Trophoblast cell (in vitro differentiated cells and primary cell): ENCODE measurements around the gene OR10P1.

Experiments
- DNase-seq, 2 donors: peaks; one replicate each; pipeline ENCODE4 v3.0.0-alpha.2; 2016
- H2AFZ ChIP-seq: 2 replicates; pipeline ENCODE4 v1.6.1; 2013; ENCODE audit warnings: low read length, moderate library complexity, mild to moderate bottlenecking; ENCODE audit not compliant: insufficient read depth, poor library complexity
- H2AK5ac ChIP-seq: 2 replicates; pipeline ENCODE4 v1.6.1; 2013; ENCODE audit warnings: mild to moderate bottlenecking, low read length
- H2BK120ac ChIP-seq: 2 replicates; pipeline ENCODE4 v1.6.1; 2013; ENCODE audit warnings: low read length, mild to moderate bottlenecking, moderate library complexity; ENCODE audit not compliant: insufficient read depth, poor library complexity
- H2BK12ac ChIP-seq: 2 replicates; pipeline ENCODE4 v1.6.1; 2013; ENCODE audit warnings: mild to moderate bottlenecking, low read length, moderate library complexity
- H2BK5ac ChIP-seq: 2 replicates; pipeline ENCODE4 v1.6.1; 2013; ENCODE audit warnings: low read length, low read depth, moderate library complexity, mild to moderate bottlenecking; ENCODE audit not compliant: poor library complexity
- H3K14ac ChIP-seq: 2 replicates; pipeline ENCODE4 v1.6.1; 2013; ENCODE audit warnings: mild to moderate bottlenecking, low read length
- H3K18ac ChIP-seq: 2 replicates; pipeline ENCODE4 v1.6.1; 2013; ENCODE audit warnings: mild to moderate bottlenecking, low read length
- H3K23ac ChIP-seq: 2 replicates; pipeline ENCODE4 v1.6.1; 2013; ENCODE audit warnings: low read length
- H3K27ac ChIP-seq: 2 replicates; pipeline ENCODE4 v1.5.1; 2013; ENCODE audit warnings: low read depth, mild to moderate bottlenecking, inconsistent platforms, low read length, moderate library complexity
- H3K27me3 ChIP-seq: 2 replicates; pipeline ENCODE4 v1.6.1; 2013; ENCODE audit warnings: inconsistent platforms, mild to moderate bottlenecking, low read length, moderate library complexity; ENCODE audit not compliant: insufficient read depth
- H3K36me3 ChIP-seq, 2 experiments: 1 replicate in 1 of 2; 2 replicates in 1 of 2; pipeline ENCODE4 v1.6.1; 2013; ENCODE audit warnings: low read length in 2 of 2, mild to moderate bottlenecking in 2 of 2, moderate library complexity in 1 of 2; ENCODE audit not compliant: insufficient read depth in 2 of 2, control insufficient read depth in 1 of 2
- H3K4ac ChIP-seq: 2 replicates; pipeline ENCODE4 v1.6.1; 2013; ENCODE audit warnings: low read depth, mild to moderate bottlenecking, low read length, moderate library complexity
- H3K4me1 ChIP-seq, 2 experiments: 1 replicate in 1 of 2; 2 replicates in 1 of 2; pipeline ENCODE4 v1.6.1; 2013; ENCODE audit warnings: low read length in 2 of 2, mild to moderate bottlenecking in 2 of 2, moderate library complexity in 1 of 2; ENCODE audit not compliant: insufficient read depth in 2 of 2, control insufficient read depth in 1 of 2
- H3K4me2 ChIP-seq: 2 replicates; pipeline ENCODE4 v1.6.1; 2013; ENCODE audit warnings: inconsistent platforms, mild to moderate bottlenecking, low read length, moderate library complexity
- H3K4me3 ChIP-seq: 2 replicates; pipeline ENCODE4 v1.5.1; 2013; ENCODE audit warnings: mild to moderate bottlenecking, low read depth, low read length, inconsistent platforms
- H3K79me1 ChIP-seq: one replicate; pipeline ENCODE4 v1.6.1; 2013; ENCODE audit warnings: low read length
- H3K79me2 ChIP-seq: 2 replicates; pipeline ENCODE4 v1.6.1; 2013; ENCODE audit warnings: low read length, mild to moderate bottlenecking; ENCODE audit not compliant: control insufficient read depth, insufficient read depth, poor library complexity
- H3K9ac ChIP-seq: 2 replicates; pipeline ENCODE4 v1.6.1; 2013; ENCODE audit warnings: mild to moderate bottlenecking, low read length
- H3K9me3 ChIP-seq: 2 replicates; pipeline ENCODE4 v1.6.1; 2013; ENCODE audit warnings: low read depth, mild to moderate bottlenecking, control low read depth, inconsistent platforms, low read length; ENCODE audit not compliant: insufficient read depth
- H4K12ac ChIP-seq: 2 replicates; pipeline ENCODE4 v1.6.1; 2013; ENCODE audit warnings: low read depth, mild to moderate bottlenecking, low read length, moderate library complexity
- H4K8ac ChIP-seq: 2 replicates; pipeline ENCODE4 v1.6.1; 2013; ENCODE audit warnings: low read depth, mild to moderate bottlenecking, low read length, moderate library complexity
- H4K91ac ChIP-seq: one replicate; pipeline ENCODE4 v1.6.1; 2013; ENCODE audit warnings: low read depth, mild to moderate bottlenecking, low read length, moderate library complexity
- WGBS: extraction: QIAGEN DNeasy Blood & Tissue Kit; methylation state at CpG from one replicate; pipeline ENCODE4 v1.1.7; 2013; ENCODE audit warnings: missing lambda C conversion rate; ENCODE audit not compliant: insufficient read length, insufficient coverage; ENCODE audit errors: extremely low coverage; 5-methylcytosine and 5-hydroxymethylcytosine counted together

OR10P1 gene

DNA sequence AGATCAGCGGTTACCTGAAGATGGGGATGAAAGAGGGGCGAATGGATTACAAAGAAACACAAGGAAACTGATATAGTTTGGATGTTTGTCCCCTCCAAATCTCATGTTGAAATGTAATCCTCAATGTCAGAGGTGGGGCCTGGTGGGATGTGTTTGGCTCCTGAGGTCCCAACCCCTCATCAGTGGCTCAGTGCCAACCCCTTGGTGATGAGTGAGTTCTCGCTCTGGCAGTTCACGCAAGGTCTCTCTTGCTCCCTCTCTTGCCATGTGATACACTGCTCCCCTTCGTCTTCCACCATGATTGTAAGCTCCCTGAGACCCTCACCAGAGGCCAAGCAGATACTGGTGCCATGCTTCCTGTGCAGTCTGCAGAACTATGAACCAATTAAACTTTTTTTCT lies 43.0 kb downstream of the OR10P1 start:
- no peak overlapping the region for H3K23ac ChIP-seq
- peaks cover 0 to 2% of the 10 kb centered on the region in 2 experiments for H3K4me1 ChIP-seq
- H3K18ac ChIP-seq, result no peak overlapping the region
- no peak overlapping the region for H4K12ac ChIP-seq
- no peak overlapping the region for H2AFZ ChIP-seq
- H4K8ac ChIP-seq, result no peak overlapping the region
- DNase-seq, result no peak
- H4K91ac ChIP-seq, result no peak overlapping the region
- H2BK120ac ChIP-seq, result no peak overlapping the region
- no peaks in the 10 kb centered on the region for H3K9me3 ChIP-seq
- no peaks in the 10 kb centered on the region for H3K79me2 ChIP-seq
- H3K4ac ChIP-seq, result no peak overlapping the region
- H3K36me3 ChIP-seq, result no peaks in the 10 kb centered on the region
- H2BK5ac ChIP-seq, result no peak overlapping the region
- no peaks in the 10 kb centered on the region for H3K27me3 ChIP-seq
- H2BK12ac ChIP-seq, result no peak overlapping the region
- H3K4me3 ChIP-seq, result no peak overlapping the region
- H3K9ac ChIP-seq, result no peak overlapping the region
- no CpG with 5 or more reads among the region's 5 CpGs for WGBS
- no peak overlapping the region for H3K14ac ChIP-seq
- no peak overlapping the region for H3K4me2 ChIP-seq
- H3K27ac ChIP-seq, result no peak overlapping the region
- H3K79me1 ChIP-seq, result no peaks in the 10 kb centered on the region
- no peak overlapping the region for H2AK5ac ChIP-seq

DNA sequence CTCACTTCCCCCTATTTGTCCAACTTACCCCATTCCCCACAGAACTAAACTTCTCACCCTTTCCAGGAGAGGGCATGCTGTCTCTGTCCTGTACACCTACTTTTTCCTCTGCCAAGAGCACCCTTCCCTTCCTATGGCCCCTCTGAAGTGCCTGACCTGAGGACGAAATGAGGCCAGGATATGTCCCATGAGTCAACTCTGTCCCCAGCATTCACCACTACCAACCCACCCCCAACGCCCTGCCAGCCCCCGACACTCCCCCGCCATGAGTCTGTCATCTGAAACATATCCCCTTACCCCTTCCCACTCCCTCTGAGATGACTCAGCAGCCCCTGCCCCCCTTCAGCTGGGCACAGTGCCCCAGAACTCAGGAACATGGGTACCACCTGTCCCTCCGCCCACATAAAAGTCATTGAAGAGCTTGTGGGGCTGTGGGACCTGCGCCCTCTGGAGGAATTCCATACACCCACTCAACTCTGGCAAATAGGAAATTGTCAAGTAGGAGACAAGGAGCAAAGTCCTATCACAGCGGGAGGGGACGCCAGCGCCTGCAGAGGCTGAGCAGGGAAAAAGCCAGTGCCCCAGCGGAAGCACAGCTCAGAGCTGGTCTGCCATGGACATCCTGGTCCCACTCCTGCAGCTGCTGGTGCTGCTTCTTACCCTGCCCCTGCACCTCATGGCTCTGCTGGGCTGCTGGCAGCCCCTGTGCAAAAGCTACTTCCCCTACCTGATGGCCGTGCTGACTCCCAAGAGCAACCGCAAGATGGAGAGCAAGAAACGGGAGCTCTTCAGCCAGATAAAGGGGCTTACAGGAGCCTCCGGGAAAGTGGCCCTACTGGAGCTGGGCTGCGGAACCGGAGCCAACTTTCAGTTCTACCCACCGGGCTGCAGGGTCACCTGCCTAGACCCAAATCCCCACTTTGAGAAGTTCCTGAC lies 44.7 kb downstream of the OR10P1 start:
- H3K18ac ChIP-seq, result no peak overlapping the region
- no peak overlapping the region for H2BK120ac ChIP-seq
- no peak overlapping the region for H4K8ac ChIP-seq
- H3K4me1 ChIP-seq, result peaks cover 0 to 2% of the 10 kb centered on the region in 2 experiments
- no peak overlapping the region for H2BK5ac ChIP-seq
- no peaks in the 10 kb centered on the region for H3K79me2 ChIP-seq
- H4K12ac ChIP-seq, result no peak overlapping the region
- DNase-seq, result peak in 1 of 2 donors; percentile 30
- no peak overlapping the region for H3K9ac ChIP-seq
- no peak overlapping the region for H2BK12ac ChIP-seq
- H3K79me1 ChIP-seq, result no peaks in the 10 kb centered on the region
- H3K23ac ChIP-seq, result no peak overlapping the region
- no CpG with 5 or more reads among the region's 17 CpGs for whole genome bisulfite sequencing
- no peak overlapping the region for H3K4me3 ChIP-seq
- H3K4me2 ChIP-seq, result no peak overlapping the region
- no peak overlapping the region for H3K14ac ChIP-seq
- H3K27ac ChIP-seq, result no peak overlapping the region
- H3K27me3 ChIP-seq, result no peaks in the 10 kb centered on the region
- no peak overlapping the region for H4K91ac ChIP-seq
- H3K9me3 ChIP-seq, result peaks cover 3% of the 10 kb centered on the region
- no peak overlapping the region for H3K4ac ChIP-seq
- H3K36me3 ChIP-seq, result no peaks in the 10 kb centered on the region
- H2AK5ac ChIP-seq, result no peak overlapping the region
- no peak overlapping the region for H2AFZ ChIP-seq

DNA sequence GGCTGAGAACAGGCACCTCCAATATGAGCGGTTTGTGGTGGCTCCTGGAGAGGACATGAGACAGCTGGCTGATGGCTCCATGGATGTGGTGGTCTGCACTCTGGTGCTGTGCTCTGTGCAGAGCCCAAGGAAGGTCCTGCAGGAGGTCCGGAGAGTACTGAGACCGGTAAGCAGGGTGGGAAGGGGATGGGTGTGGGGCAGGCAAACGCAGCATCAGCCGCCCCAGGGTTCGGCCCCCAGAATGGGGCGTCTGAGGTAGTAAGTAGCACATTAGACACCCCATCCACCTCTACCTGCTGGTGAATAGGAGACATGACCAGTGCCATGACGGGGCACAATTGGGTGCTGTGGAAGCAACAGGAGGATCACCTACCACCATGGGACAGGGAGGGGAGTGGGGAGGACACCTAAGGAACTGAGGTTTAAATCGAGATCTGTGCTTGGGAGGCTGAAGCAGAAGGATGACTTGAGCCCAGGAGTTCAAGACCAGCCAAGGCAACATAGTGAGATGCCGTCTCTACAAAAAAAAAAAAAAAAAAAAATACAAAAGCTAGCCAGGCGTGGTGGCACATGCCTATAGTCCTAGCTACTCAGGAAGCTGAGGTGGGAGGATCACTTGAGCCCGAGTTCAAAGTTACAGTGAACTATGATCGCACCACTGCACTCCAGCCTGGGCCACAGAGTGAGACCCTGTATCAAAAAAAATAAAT lies 45.5 kb downstream of the OR10P1 start:
- no peak overlapping the region for H4K8ac ChIP-seq
- H3K23ac ChIP-seq, result no peak overlapping the region
- H2AK5ac ChIP-seq, result no peak overlapping the region
- no peaks in the 10 kb centered on the region for H3K27me3 ChIP-seq
- no peak overlapping the region for H3K9ac ChIP-seq
- WGBS, result no CpG with 5 or more reads among the region's 13 CpGs
- H3K18ac ChIP-seq, result no peak overlapping the region
- no peak overlapping the region for H3K4ac ChIP-seq
- peaks cover 0 to 2% of the 10 kb centered on the region in 2 experiments for H3K4me1 ChIP-seq
- H2BK5ac ChIP-seq, result no peak overlapping the region
- no peak overlapping the region for H3K4me3 ChIP-seq
- peaks cover 3% of the 10 kb centered on the region for H3K9me3 ChIP-seq
- H2AFZ ChIP-seq, result no peak overlapping the region
- H3K79me2 ChIP-seq, result no peaks in the 10 kb centered on the region
- DNase-seq, result no peak
- H4K91ac ChIP-seq, result no peak overlapping the region
- no peak overlapping the region for H2BK12ac ChIP-seq
- H4K12ac ChIP-seq, result no peak overlapping the region
- no peak overlapping the region for H2BK120ac ChIP-seq
- no peak overlapping the region for H3K4me2 ChIP-seq
- H3K27ac ChIP-seq, result no peak overlapping the region
- no peaks in the 10 kb centered on the region for H3K79me1 ChIP-seq
- H3K36me3 ChIP-seq, result no peaks in the 10 kb centered on the region
- H3K14ac ChIP-seq, result no peak overlapping the region

DNA sequence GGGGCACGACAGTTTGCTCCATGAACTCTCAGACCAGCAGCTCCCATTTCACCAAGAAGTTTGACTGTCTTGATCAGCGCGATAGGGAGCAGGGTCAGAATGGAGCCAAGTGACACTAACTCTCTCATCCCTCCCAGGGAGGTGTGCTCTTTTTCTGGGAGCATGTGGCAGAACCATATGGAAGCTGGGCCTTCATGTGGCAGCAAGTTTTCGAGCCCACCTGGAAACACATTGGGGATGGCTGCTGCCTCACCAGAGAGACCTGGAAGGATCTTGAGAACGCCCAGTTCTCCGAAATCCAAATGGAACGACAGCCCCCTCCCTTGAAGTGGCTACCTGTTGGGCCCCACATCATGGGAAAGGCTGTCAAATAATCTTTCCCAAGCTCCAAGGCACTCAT lies 47.0 kb downstream of the OR10P1 start:
- Histone ChIP-seq H3K4me3 (no peak overlapping the region), H4K12ac (no peak overlapping the region), H3K27me3 (no peaks in the 10 kb centered on the region), H3K23ac (no peak overlapping the region), H3K9ac (no peak overlapping the region), H2AFZ (no peak overlapping the region), H2AK5ac (no peak overlapping the region), H3K18ac (no peak overlapping the region), H2BK5ac (no peak overlapping the region), H3K4ac (no peak overlapping the region), H3K14ac (no peak overlapping the region), H4K91ac (no peak overlapping the region), H3K4me2 (no peak overlapping the region), H4K8ac (no peak overlapping the region), H2BK120ac (no peak overlapping the region), H3K27ac (no peak overlapping the region), H3K36me3 (no peaks in the 10 kb centered on the region), H3K9me3 (peaks cover 3% of the 10 kb centered on the region), H2BK12ac (no peak overlapping the region), H3K79me1 (no peaks in the 10 kb centered on the region), H3K79me2 (no peaks in the 10 kb centered on the region), H3K4me1 (peaks cover 0 to 2% of the 10 kb centered on the region in 2 experiments)
- no CpG with 5 or more reads among the region's 7 CpGs for WGBS
- no peak for DNase-seq
